Measurements from ENCODE around the gene CALM3.
"Not testable (repeated sequence)": the region's sequence is repeated elsewhere in the genome, so short reads cannot be mapped to it uniquely, and the experiment has no call there.

CALM3 gene

DNA sequence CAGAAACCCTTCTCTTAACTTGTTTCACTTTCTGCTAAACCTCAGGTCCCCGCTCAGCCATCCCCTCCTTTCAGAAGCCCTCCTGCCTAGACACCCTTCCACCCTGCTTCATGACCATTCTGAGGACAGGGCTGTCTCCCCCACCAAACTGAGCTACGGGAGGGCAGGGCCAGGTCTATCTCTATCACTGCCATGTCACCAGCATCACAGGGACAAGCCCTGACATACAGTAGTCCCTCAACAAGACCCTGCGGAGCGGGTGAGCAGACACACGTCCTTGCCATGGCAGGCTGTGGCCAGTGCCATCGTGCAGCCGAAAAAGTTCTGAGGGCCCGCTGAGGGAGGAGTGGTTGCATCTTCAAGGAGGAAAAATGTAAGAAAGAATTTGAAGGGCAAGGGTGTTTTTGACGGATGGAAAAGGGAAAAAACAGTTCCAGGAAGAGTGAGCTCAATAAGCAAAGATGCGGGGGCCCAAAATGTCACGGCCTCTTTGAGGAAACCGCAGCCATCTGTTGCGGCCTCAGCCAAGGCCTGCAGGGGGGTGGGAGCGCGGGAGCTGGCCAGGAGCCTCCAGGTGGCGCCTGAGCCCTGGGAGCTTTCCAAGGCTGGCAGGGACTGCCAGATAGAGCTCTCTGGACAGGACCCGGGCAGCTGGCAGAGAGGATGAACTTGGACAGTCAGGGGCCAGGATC, 15.6 kb downstream of the CALM3 start:
- DNase-seq: peak; percentile 46

DNA sequence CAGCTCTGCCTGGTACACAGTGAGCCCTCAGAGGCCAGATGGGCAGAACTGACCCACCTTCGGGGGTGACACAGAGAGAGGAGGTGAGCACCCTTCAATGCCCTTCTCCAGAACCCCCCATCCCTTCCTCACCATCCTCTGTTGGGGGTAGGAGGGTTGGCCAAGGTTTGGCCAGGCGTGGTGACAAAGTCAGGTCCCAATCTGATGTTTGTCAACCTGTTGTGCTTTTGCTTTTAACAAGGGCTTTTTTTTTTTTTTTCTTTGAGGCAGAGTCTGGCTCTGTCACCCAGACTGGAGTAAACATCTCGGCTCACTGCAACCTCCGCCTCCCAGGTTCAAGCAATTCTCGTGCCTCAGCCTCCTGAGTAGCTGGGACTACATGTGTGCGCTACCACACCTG, 16.5 kb downstream of the CALM3 start:
- DNase-seq: no peak

DNA sequence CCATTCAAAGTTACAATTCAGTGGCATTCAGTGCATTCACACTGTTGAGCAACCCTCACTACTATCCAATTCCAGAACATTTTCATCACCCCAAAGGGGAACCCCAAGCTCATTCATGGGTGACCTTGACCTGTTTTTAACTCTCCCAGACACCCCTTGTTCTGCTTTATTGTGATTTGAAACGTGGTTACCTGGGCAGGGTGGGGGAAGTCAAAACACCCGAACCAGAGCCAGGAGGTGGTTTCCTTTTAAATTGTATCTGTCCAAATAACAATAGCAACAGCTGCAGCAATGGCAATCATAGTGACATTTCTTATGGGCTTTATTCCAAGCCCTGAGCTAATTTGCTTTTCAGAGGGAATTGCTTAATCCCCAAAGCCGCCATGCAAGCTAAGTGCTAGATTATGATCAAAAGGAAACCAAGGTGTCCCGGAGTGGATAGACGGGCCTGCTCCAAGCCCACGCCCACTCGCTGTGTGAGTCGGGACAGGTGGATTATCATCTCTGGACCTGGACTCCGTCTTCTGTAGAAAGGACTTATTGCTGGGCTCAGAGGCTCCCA, 17.6 kb downstream of the CALM3 start:
- DNase-seq: no peak

DNA sequence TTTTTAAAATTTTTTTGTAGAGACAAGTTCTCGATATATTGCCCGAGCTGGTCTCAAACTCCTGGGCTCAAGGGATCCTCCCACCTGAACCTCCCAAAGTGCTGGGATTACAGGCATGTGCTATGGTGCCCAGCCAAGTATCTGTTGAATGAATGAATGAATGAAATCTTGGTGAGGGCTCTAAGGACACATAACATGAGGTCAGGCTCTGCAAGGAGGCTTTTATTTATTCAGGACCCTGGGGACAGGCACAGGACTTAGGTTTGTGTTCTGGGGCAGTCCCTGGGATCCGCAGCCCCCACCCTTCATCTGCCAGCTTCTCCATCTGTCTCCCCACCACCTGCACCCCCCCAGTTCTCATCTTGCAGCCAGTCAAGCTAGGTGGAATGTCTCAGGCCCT, 19.1 kb downstream of the CALM3 start:
- DNase-seq: no peak

DNA sequence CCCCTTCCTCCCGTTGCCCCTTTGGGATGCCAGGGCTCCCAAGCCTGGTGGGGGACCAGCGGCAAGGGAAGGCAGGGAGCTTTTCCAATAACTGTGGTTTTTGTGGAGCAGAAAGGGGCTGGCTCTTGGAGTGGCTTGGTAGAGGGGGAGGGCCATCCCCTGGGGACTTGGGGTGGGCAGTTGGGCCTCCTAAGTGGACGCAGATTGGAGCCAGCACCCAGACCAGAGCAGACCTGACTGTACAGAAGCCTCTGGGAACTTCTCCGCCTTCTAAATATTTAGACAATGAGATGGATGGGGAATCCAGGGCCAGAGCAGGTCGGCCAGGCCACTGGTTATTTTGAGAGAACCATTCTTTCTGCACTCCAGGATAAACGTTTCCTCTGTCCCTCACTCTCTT, 19.6 kb downstream of the CALM3 start:
- DNase-seq: no peak

DNA sequence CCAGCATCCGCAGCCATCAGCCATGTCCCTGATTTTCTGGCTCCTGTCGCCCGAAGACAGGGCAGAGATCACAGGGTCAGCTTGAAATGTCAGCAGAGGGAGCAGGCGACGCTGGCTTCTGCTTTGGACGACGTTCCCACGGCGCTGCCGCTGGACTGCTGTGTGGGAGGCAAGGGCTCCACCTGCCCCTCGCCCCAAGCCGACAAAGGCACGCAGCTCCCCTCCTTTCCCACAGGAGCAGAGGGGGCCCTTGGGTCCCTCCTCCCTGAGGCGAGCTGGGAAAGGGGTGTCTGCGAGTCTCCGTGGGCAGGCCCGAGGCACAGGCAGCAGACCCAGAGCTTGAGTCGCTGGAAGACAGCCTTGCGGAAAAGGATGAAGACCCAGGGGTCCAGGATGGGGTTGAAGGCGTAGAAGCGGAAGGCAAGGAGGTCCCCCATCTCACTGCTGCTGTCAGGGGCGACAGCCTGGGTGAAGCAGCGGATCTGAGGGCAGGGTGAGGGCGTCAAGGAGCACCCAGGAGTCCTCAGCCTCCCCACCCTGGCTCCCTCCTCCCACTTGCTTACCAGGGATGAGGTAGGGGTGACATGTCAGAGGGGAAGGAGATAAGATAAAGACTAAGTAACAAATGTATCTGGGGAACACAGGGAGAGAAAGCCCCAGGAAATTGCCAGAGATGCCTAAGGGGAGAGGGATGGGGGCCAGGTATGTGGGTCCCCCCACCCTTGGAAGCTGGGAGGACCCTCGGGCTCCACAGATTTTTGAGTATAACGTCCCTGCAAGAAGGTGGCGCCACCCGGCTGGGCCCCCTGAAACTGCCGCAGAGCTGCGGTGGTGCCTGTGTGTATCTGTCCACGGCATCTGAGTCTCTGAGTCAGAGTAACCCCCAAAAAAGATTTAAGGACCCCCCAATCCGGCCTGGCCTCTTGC, 20.3 kb downstream of the CALM3 start:
- no peak for DNase-seq

DNA sequence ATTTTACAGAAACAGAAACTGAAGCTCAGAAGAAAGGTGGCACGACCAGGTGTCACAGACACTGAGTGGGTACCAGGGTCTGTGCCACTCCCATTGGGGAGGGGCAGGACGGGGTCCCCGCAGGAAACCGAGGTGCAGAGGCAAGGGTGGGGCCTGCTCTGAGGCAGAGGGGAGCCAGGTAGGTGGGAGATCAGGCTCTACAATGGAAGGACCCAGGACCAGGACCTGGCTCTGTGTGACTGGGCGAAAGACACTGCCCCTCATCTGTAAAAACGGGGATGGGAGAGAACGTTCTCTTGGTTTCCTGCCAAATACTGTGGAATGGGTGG, 21.0 kb downstream of the CALM3 start:
- no peak for DNase-seq

DNA sequence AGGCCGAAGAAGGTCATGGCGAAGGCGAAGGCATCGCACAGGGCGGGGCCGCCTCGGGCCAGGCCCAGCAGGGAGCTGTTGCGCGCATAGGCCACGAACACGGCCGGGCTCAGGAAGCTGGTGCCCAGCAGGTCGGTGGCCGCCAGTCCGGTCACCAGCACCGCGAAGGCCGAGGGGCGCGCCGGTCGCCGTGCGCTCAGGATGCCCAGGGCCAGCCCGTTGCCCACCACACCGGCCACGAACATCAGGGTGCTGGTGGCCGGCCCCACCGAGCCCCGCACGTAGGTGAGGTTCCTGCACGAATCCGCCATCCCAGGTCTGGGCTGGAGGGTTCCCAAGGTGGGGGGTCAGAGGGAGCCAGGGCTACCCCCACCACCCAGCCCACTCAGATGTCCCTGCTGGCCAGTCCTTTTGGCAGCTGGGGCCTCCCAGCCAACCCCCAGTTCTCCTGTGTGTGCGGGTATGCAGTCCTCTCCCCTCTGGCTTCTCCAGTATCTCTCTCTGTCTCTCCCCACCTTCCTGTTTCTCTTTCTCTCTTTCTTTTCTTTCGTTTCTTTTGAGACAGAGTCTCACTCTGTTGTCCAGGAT, 22.9 kb downstream of the CALM3 start:
- DNase-seq: no peak

DNA sequence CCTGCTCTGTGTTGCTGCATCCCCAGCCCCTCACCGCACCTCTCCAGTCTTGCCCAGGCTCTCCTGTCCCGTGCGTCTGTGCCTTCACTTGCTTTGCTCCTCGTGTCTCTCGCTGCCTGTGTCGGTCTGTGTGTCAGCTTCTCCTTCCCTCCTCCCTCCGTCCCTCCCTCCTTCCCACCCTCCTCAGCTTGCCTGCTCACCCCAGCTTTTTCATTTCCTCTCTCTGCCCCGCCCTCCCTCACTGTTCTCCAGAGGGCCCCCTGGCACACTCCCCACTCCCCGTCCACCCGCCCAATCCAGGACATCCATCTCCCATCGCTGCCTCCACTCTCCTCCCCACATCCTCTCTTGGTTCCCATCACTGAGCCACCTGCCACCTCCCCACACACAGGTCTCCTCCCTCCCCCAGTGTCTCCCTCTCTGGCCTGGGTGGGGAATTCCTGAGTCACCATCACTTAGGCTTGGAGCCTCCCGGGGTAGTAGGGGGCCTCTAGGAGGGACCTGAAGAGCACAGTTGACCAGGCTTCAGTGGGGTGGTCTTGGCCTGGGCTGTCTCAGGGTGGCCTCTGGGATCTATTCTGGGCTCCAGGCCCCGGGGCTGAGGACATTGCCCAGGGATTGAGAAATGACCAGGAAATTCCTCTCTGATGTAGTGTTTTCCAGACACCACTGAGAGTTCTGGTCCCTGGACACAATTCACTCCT, 24.0 kb downstream of the CALM3 start, which contains the start of gene PTGIR:
PTGIR (minus strand) TSS at position 132 of the 704 bp plus-strand sequence. CDS start 864 bp downstream, outside the sequence.
- DNase-seq: no peak

DNA sequence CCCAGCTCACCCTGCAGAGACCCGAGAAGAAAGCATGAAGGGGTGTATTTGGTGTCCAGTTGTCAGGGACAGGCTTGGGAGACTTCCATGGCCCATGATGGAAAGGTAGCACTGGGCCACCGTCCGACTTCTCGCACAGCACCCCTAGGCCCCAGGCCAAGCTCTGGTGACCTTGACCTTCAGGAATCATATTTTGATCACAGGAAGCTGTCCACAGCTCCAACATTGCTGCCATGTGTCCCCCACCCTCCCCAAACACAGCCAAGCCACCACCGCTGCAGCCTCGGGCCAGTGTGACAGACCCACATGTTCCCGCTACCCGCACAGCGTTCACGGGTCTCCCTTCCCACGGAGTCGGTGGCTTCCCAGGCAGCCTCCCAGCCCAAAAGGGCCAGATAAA, 24.6 kb downstream of the CALM3 start:
- no peak for DNase-seq

DNA sequence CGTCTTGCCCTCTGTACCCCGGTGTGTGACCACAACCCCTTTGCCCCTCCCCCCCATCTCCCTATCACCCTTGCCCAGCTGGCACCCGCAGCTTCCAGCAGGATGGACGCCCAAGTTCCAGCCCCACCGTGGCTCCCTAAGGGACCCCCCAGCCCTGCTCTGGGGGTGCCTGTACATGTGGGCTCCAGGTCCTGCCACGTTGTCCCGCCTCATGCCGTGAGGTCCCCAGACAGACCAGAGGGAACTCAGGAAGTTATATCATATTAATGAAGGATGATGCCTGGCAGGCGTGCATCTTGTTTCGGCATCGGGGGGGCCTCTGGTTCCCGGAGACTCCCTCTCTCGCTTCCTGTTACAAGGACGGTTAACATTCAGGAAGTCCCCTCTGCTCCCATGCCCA, 25.3 kb downstream of the CALM3 start:
- DNase-seq: no peak

DNA sequence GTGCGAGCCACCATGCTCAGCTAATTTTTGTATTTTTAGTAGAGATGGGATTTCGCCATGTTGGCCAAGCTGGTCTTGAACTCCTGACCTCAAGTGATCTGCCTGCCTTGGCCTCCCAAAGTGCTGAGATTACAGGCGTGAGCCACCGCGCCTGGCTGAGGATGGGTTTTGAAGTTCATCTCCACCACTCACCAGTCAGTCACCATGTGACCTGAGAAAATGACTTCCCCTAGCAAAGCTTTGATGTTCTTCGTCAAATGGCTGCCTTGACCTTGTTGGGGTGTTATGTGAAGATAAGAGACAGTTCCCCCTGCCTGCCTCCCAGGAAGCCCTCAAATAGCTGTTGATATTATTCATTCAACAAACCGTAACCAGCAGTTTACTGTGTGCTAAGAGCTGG, 27.8 kb downstream of the CALM3 start:
- not testable (repeated sequence) for DNase-seq

DNA sequence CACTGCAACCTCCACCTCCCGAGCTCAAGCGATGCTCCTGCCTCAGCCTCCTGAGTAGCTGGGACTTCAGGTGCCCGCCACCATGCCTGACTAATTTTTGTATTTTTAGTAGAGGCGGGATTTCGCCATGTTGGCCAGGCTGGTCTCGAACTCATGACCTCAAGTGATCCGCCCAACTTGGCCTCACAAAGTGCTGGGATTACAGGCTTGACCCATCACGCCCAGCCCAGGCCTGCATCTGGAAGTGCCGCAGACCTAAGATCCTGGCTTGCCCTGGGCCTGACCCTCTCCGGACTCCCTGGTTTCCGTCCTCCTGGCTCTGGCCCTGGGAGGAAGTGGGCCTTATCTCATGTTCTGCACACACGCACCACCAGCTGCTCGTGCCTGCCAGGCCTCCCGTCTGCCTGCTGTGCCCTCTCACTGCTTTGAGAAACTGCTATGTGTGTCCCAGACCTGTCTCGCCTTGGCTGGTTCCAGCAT, 28.5 kb downstream of the CALM3 start:
- DNase-seq: no peak

DNA sequence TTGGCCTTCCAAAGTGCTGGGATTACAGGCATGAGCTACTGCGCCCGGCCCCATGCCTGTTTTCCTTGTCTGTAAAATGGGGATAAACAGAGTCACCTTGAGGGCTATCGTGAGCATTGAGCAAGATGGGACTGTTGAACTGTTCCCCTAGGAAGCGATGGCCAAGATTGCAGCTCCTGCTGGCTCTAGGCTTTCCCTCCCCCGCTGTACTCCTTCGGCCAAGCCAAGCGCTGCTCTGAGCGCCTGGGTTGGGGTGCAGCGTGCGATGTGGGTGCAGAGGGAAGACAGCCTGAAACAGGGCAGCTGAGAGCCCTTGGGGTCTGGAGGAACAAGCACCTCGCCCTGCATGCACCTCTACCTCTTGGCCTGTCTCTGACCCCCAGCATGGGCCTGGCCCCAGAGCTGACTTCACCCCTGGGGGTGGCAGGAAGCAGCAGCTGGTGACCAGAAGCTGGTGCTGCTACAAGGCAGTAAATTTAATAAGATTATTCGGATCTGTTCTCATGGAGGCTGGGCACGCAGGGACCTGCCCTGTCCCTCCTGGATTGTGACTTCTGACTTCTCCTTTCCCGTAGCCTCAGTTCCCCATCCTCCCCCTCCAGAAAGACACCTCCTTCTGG, 29.6 kb downstream of the CALM3 start:
- no peak for DNase-seq

DNA sequence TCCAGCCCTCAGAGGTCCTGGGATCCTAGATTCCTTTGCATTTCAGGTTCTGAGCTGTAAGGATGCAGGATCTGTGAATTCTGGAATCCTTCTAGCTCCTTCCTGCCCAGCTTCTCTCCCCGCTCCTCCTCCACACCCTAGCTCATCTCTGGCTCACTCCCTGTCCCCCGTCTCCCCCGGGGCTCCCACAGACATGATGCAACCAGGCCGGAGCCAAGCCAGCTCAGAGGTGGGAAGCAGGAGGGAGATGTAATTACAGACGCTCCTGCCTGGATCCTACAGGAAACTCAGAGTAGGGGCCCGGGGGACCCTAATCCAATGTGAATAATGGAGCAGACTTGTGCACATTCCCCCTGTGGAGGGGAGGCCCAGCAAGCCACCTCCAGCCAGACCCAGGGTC, 30.4 kb downstream of the CALM3 start:
- DNase-seq: no peak

DNA sequence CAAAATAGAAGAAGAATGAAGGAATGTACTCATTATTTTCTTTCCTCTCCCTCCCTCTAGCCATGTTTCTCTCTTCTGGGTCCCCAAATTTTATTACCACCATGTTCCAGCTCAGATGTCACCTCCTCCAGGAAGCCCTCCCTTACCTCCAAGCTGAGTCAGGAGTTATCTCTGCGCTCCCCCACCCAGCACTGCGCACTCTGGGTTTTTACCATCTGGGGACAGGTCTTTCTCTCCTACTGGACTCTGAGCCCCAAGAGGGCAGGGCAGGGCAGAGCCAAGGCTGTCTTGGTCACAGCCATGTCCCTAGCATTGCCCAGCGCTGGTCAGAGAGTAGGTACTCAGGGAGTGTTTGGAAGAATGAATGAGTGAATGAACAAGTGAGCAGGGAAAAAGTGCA, 32.0 kb downstream of the CALM3 start:
- no peak for DNase-seq

DNA sequence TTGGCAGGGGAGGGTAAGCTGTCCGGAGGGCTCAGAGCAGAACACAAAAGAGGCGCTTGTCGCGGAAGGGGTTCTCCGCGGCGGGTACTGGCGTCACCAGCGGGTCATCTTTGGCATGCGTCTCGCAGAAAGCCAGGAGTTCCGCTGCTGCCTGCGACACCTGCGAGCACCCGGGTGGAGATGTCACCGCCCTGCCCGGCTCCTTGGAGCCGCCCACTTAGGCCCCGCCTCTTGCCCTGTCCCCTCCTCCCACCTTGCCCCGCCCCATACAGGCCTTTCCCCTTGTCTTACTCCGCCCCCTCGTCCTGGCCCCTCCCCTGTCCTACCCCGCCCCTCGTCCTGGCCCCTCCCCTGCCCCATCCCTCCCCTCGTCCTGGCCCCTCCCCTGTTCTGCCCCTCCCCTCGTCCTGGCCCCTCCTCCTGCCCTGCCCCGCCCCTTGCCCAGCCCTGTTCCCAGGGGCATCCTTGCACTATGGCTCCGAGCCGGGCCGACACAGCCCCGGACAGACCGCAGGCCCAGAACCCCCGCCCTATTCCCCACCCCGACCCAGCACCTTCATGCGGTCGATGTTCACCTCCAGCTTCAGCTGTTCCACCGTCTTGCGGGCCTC, 33.0 kb downstream of the CALM3 start:
- DNase-seq: peak; percentile 27

DNA sequence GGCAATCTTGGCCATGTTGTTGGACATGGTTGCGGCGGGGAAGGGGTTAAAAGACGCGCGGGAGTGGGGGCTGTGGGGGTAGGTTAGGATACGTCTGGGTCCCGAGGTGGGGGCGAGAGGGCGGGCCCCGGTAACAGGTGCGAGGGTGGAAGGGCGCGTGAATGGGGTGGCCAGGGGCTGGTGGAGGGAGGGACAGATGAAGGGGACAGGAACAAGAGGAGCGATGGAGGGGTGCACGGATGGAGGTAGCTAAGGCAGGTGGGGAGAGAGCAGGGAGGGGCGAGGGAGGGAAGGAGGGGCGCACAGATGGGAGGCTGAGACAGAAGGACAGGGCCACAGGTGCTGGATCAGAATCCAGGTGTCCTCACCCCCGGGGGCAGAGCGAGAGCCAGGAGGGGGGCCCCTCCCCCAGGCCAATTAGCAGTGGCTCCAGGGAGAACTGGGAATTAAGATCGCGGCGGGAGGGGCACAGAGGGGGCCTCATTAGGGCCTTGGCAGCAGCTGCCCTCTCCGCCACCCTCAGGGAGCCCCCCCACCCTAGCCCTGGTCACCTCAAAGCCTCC, 33.6 kb downstream of the CALM3 start:
- DNase-seq: no peak

DNA sequence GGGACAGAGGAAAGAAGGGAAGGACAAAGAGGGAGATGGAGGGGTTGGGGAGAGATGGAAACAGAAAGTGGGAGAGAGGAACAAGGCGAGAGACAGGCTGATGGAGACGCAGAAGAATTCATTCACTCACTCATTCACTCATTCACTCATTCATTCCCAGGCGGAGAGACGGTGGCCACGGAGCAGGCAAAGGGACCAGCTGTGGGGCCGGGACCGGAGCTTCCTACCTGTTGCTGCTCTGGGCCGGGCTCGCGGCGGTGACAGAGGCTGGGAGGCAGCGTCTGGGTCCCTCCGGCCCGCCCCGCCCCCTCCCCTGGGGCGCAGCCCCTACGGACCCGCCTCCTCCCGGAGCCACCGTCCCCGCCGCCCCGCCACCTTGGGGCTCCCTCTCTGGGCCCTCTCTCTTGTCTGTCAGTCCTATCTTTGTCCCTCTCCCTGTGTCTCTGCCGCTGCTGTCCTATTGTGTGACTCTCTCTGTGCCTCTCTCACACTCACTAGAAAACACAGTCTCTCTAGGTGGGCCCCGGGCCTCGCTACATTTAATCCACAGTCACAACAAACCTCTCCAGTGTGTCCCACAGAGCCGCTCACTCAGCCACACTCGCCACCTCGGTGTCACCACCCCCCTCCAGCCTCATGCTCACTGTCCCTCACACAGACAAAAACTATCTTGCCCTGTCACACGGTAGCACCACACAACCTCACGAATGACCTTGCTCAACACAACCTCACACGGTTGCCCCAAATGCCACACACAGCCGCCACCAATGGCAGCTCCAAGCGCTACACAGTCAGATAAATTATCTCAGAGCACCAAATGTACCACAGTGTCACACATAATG, 35.0 kb downstream of the CALM3 start, which contains the start of gene GNG8:
GNG8 (minus strand) TSS at position 283 of the 842 bp plus-strand sequence. CDS start 1,520 bp downstream, outside the sequence.
- no peak for DNase-seq

DNA sequence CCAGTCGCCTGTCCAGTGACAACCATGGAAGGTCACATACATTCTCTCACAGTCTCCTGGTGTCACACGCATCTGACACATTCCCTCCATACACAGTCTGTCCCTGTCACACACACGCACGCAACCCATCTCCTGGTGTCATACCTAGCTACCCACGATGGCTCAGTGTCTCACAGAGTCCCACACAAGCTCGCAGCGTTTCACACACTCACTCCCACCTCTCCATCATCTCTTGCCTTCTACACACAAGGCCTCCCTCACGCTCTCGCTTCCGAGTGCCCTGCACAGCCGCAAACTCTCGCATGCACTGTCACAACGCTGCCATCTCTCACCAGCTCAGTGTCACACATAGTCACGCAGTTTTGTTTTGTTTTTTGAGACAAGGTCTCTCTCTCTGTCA, 36.1 kb downstream of the CALM3 start:
- no peak for DNase-seq
